NCI-H345 treated with DMSO at 0.1 percent for 48 hours (cell line): ENCODE data around the gene PDE4D.

Source experiments
- DNase-seq: peaks from one replicate; lab custom pipeline; 2025; ENCODE audit not compliant: unreplicated experiment; lab: John Stamatoyannopoulos, UW

The PDE4D gene

GRCh38 chr5:59134471-59135163, 758.9 kb downstream of the PDE4D start:
- DNase-seq: no peak

GRCh38 chr5:59133764-59134261, 759.7 kb downstream of the PDE4D start:
- DNase-seq: no peak

- no peak for DNase-seq
These were observed 761.4 kb downstream of the PDE4D start for GRCh38 chr5:59132131-59132530.

- DNase-seq: no peak
These were observed 763.1 kb downstream of the PDE4D start for GRCh38 chr5:59130431-59130830.

- DNase-seq: no peak
These were observed 764.8 kb downstream of the PDE4D start for GRCh38 chr5:59128646-59129290.

- no peak for DNase-seq
These were observed 766.6 kb downstream of the PDE4D start for GRCh38 chr5:59126708-59127573.

GRCh38 chr5:59126016-59126707, 767.4 kb downstream of the PDE4D start:
- no peak for DNase-seq

GRCh38 chr5:59125011-59125961, 768.2 kb downstream of the PDE4D start:
- no peak for DNase-seq

- no peak for DNase-seq
These were observed 769.6 kb downstream of the PDE4D start for GRCh38 chr5:59123595-59124561.

GRCh38 chr5:59119480-59119879, 774.0 kb downstream of the PDE4D start:
- no peak for DNase-seq

- no peak for DNase-seq
These were observed 776.2 kb downstream of the PDE4D start for GRCh38 chr5:59117320-59117719.

GRCh38 chr5:59116231-59116865, 777.2 kb downstream of the PDE4D start:
- no peak for DNase-seq

- DNase-seq: no peak
These were observed 778.2 kb downstream of the PDE4D start for GRCh38 chr5:59115345-59115744.

GRCh38 chr5:59109383-59109782, 784.1 kb downstream of the PDE4D start:
- DNase-seq: no peak

- DNase-seq: no peak
These were observed 785.8 kb downstream of the PDE4D start for GRCh38 chr5:59107692-59108091.

- DNase-seq: no peak
These were observed 789.0 kb downstream of the PDE4D start for GRCh38 chr5:59104400-59105127.

- no peak for DNase-seq
These were observed 790.2 kb downstream of the PDE4D start for GRCh38 chr5:59103303-59103702.

- DNase-seq: no peak
These were observed 791.1 kb downstream of the PDE4D start for GRCh38 chr5:59102437-59102836.
